Measurements from ENCODE around the gene TMEM163. TPM values are rescaled to one million over a fixed set of nuclear protein-coding genes. Genes with fewer than 3 reads are reported as not detected.

The TMEM163 gene
- total RNA-seq, 2 donors from 2014 or later, result 0.12 TPM

GRCh38 chr2:134448650-134449049 lies 270.1 kb downstream of the TMEM163 start:
- no peak for DNase-seq
- ATAC-seq (replicated peaks in 1 of 2), result no peak
- Mint-ChIP-seq H3K27me3 (ENCODE audit: low read depth) (no peaks in the 10 kb centered on the region), H3K4me3 (no peak overlapping the region), H3K36me3 (ENCODE audit: insufficient read depth in 2 of 2) (no peaks in the 10 kb centered on the region), H3K27ac (no peak overlapping the region), H3K9me3 (no peaks in the 10 kb centered on the region), H3K4me1 (ENCODE audit: low read depth) (no peaks in the 10 kb centered on the region)

DNA sequence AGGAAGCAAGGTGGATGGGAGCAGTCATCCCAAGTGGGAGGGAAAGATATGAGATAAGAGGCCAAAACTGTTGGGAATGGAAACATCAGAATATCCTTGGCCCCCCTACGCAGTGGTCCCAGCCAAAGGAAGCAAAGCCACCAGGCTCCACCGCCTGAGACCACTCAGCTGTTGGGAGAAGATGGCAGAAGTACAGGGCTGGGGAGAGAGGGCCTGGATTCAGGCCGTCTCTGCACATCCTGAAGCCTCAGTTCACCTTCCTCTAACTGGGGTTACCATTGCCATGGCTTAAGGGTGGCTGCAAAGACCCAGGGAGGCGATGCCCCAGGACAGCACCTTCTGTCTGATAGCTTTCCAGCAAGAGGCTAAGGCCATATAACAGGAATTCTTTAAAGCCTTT lies 271.1 kb downstream of the TMEM163 start:
- Mint-ChIP-seq H3K4me1 (ENCODE audit: low read depth) (no peaks in the 10 kb centered on the region), H3K9me3 (no peaks in the 10 kb centered on the region), H3K36me3 (ENCODE audit: insufficient read depth in 2 of 2) (no peaks in the 10 kb centered on the region), H3K27ac (no peak overlapping the region), H3K4me3 (no peak overlapping the region), H3K27me3 (ENCODE audit: low read depth) (no peaks in the 10 kb centered on the region)
- DNase-seq (no peak), ATAC-seq (replicated peaks in 1 of 2) (no peak)

- Mint-ChIP-seq H3K4me1 (ENCODE audit: low read depth) (no peaks in the 10 kb centered on the region), H3K9me3 (no peaks in the 10 kb centered on the region), H3K27me3 (ENCODE audit: low read depth) (no peaks in the 10 kb centered on the region), H3K36me3 (ENCODE audit: insufficient read depth in 2 of 2) (no peaks in the 10 kb centered on the region), H3K4me3 (no peak overlapping the region), H3K27ac (no peak overlapping the region)
- no peak for ATAC-seq (replicated peaks in 1 of 2)
- DNase-seq, result no peak
These were observed 272.3 kb downstream of the TMEM163 start for GRCh38 chr2:134446383-134447017.

DNA sequence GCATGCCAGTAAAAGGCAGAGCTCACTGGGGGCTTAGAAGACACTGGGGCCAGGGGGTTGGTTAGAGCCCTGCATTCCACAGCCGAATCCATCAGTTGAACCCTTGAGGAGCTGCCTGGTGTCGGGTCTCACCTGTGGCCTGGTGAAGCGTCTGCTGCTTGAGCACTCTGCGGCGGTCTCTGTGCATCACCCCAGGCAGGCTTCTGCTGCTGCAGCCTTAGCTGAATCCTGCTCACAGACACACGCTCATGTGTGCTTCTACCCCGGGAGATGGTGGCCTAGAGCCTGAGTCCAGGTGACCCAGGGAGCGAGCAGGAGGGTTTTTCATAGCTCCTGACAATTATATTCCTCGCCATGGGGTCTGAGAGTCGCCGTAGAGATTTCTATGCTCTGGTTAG lies 272.8 kb downstream of the TMEM163 start:
- no peaks in the 10 kb centered on the region for H3K27me3 Mint-ChIP-seq (ENCODE audit: low read depth)
- H3K36me3 Mint-ChIP-seq (ENCODE audit: insufficient read depth in 2 of 2), result no peaks in the 10 kb centered on the region
- no peaks in the 10 kb centered on the region for H3K4me1 Mint-ChIP-seq (ENCODE audit: low read depth)
- no peak for ATAC-seq (replicated peaks in 1 of 2)
- H3K27ac Mint-ChIP-seq, result no peak overlapping the region
- DNase-seq, result no peak
- H3K9me3 Mint-ChIP-seq, result no peaks in the 10 kb centered on the region
- H3K4me3 Mint-ChIP-seq, result no peak overlapping the region

DNA sequence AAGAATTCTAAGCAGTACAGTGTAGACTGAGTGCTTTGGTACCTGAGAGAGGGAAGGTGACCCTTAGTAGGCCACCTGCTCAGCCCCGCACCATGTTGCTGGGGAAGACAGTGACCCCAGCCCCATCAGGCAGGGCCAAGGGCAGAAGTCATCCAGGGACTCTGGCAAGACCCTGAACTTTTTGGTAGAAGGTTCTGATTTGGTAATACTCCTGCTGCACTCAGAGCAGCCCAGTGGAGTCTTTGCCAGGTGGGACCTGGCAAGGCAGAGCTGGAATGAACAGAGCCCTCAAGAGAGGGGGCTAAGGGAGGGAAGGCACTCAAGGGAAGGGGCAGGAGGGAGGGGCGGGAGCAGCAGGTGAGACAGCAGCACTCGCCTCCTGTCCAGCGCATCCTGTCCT lies 273.7 kb downstream of the TMEM163 start:
- H3K36me3 Mint-ChIP-seq (ENCODE audit: insufficient read depth in 2 of 2), result no peaks in the 10 kb centered on the region
- H3K4me3 Mint-ChIP-seq, result no peak overlapping the region
- ATAC-seq (replicated peaks in 1 of 2) (no peak), DNase-seq (no peak)
- H3K27ac Mint-ChIP-seq, result no peak overlapping the region
- H3K27me3 Mint-ChIP-seq (ENCODE audit: low read depth), result no peaks in the 10 kb centered on the region
- H3K9me3 Mint-ChIP-seq, result no peaks in the 10 kb centered on the region
- no peaks in the 10 kb centered on the region for H3K4me1 Mint-ChIP-seq (ENCODE audit: low read depth)

GRCh38 chr2:134443814-134444480 lies 274.9 kb downstream of the TMEM163 start:
- ATAC-seq (replicated peaks in 1 of 2), result no peak

GRCh38 chr2:134441153-134441863 lies 277.5 kb downstream of the TMEM163 start:
- Mint-ChIP-seq H3K36me3 (ENCODE audit: insufficient read depth in 2 of 2) (no peaks in the 10 kb centered on the region), H3K4me3 (no peak overlapping the region), H3K27ac (no peak overlapping the region), H3K4me1 (ENCODE audit: low read depth) (no peaks in the 10 kb centered on the region), H3K9me3 (no peaks in the 10 kb centered on the region), H3K27me3 (ENCODE audit: low read depth) (no peaks in the 10 kb centered on the region)
- ATAC-seq (replicated peaks in 1 of 2) (no peak), DNase-seq (no peak)

More at GRCh38 chr2:134443814-134444480, 274.9 kb downstream of the TMEM163 start:
- Mint-ChIP-seq H3K4me1 (ENCODE audit: low read depth) (no peaks in the 10 kb centered on the region), H3K27ac (no peak overlapping the region), H3K36me3 (ENCODE audit: insufficient read depth in 2 of 2) (no peaks in the 10 kb centered on the region), H3K9me3 (no peaks in the 10 kb centered on the region), H3K27me3 (ENCODE audit: low read depth) (no peaks in the 10 kb centered on the region), H3K4me3 (no peak overlapping the region)
- no peak for DNase-seq

DNA sequence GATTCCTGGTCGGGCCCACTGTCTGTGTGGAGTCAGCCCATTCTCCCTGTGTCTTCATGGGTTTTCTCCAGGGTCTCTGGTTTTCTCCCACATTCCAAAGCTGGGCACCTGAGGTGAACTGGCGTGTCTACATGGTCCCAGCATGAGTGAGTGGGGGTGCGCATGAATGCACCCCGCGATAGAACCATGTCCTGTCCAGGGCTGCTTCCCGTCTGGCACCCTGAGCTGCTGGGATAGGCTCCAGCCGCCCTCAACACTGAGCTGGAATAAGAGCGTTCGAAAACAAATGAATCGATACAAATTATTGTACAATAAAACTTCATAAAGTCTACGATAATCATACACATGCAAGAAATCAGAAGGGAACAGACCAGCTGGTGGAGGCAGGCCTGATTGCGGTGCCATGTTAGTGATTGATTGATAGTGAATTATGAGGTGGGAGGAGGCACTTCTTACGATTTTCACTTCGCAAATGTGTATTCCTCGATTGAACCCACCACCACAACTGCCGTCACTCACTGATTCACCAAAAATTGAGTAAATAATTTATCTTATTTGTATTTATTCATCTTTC lies 278.4 kb downstream of the TMEM163 start:
- no peaks in the 10 kb centered on the region for H3K27me3 Mint-ChIP-seq (ENCODE audit: low read depth)
- no peaks in the 10 kb centered on the region for H3K9me3 Mint-ChIP-seq
- no peaks in the 10 kb centered on the region for H3K36me3 Mint-ChIP-seq (ENCODE audit: insufficient read depth in 2 of 2)
- no peak overlapping the region for H3K4me3 Mint-ChIP-seq
- no peak overlapping the region for H3K27ac Mint-ChIP-seq
- DNase-seq (no peak), ATAC-seq (replicated peaks in 1 of 2) (no peak)
- H3K4me1 Mint-ChIP-seq (ENCODE audit: low read depth), result no peaks in the 10 kb centered on the region

DNA sequence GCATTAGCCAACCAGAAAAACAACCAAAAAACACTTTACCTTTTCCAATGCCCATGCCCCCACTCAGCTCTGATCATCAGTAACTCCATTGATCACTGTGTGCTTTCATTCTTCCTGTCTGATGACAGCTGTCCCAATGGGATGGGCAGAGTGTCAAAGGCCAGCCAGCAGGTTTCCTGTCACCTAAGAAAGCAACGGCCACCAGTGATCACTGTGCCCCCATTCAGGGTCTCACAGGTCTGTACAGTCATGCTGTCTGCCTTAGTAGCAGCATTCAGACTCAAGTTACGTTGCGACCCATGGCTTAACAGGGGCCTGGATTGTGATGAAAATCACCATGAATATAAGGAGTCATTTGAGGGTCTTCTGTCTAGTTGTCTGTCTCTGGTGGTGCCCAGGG lies 280.4 kb downstream of the TMEM163 start:
- H3K4me1 Mint-ChIP-seq (ENCODE audit: low read depth), result no peaks in the 10 kb centered on the region
- H3K9me3 Mint-ChIP-seq, result no peaks in the 10 kb centered on the region
- ATAC-seq (replicated peaks in 1 of 2), result no peak
- H3K36me3 Mint-ChIP-seq (ENCODE audit: insufficient read depth in 2 of 2), result no peaks in the 10 kb centered on the region
- DNase-seq, result no peak
- no peaks in the 10 kb centered on the region for H3K27me3 Mint-ChIP-seq (ENCODE audit: low read depth)
- H3K27ac Mint-ChIP-seq, result no peak overlapping the region
- H3K4me3 Mint-ChIP-seq, result no peak overlapping the region

GRCh38 chr2:134436706-134437105 lies 282.1 kb downstream of the TMEM163 start:
- no peak overlapping the region for H3K4me3 Mint-ChIP-seq
- ATAC-seq (replicated peaks in 1 of 2) (no peak), DNase-seq (no peak)
- no peaks in the 10 kb centered on the region for H3K9me3 Mint-ChIP-seq
- H3K27me3 Mint-ChIP-seq (ENCODE audit: low read depth), result no peaks in the 10 kb centered on the region
- no peaks in the 10 kb centered on the region for H3K4me1 Mint-ChIP-seq (ENCODE audit: low read depth)
- no peaks in the 10 kb centered on the region for H3K36me3 Mint-ChIP-seq (ENCODE audit: insufficient read depth in 2 of 2)
- no peak overlapping the region for H3K27ac Mint-ChIP-seq

DNA sequence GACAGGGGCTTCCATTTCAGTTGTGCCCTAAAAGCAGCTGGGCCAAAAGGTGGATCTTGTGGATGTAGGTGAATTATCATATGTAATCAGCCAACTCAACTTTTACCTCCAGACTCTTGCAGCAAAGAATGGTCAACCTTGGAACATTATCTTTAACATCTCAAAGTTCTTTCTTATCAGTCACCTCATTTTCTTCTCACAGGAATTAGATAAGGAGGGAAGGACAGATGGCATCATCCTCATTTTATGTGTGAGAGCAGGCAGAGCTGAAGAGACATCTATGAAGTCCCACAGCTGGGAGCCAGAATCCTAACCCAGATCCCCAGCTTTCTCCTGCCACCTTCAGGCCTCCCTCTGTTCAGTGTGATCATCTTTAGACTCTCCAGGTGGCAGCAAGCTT lies 282.9 kb downstream of the TMEM163 start:
- no peak overlapping the region for H3K27ac Mint-ChIP-seq
- H3K9me3 Mint-ChIP-seq, result no peaks in the 10 kb centered on the region
- no peaks in the 10 kb centered on the region for H3K4me1 Mint-ChIP-seq (ENCODE audit: low read depth)
- ATAC-seq (replicated peaks in 1 of 2) (no peak), DNase-seq (no peak)
- no peaks in the 10 kb centered on the region for H3K27me3 Mint-ChIP-seq (ENCODE audit: low read depth)
- H3K4me3 Mint-ChIP-seq, result no peak overlapping the region
- H3K36me3 Mint-ChIP-seq (ENCODE audit: insufficient read depth in 2 of 2), result peaks cover 0 to 2% of the 10 kb centered on the region in 2 donors

DNA sequence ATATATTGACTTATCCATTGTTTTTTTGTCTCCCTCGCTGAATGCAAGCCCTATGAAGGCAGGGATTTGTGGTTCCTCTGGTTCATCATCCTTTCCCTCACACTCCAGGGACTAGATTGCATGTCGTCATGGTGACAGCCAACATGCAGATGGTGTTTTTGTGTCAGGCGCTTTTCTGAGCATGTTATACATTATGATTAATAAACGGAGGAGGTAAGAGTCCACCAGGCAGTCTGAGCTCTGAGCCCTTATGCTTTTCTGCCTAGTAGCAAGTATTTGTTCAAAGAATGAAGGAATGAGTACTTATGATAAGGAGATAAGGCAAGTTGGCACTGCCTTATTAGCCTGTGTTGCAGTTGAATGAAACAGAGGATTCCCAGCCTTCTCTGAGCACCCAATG lies 283.3 kb downstream of the TMEM163 start:
- Mint-ChIP-seq H3K4me1 (ENCODE audit: low read depth) (no peaks in the 10 kb centered on the region), H3K9me3 (no peaks in the 10 kb centered on the region), H3K4me3 (no peak overlapping the region), H3K27ac (no peak overlapping the region), H3K27me3 (ENCODE audit: low read depth) (no peaks in the 10 kb centered on the region), H3K36me3 (ENCODE audit: insufficient read depth in 2 of 2) (peaks cover 0 to 2% of the 10 kb centered on the region in 2 donors)
- ATAC-seq (replicated peaks in 1 of 2) (no peak), DNase-seq (no peak)

DNA sequence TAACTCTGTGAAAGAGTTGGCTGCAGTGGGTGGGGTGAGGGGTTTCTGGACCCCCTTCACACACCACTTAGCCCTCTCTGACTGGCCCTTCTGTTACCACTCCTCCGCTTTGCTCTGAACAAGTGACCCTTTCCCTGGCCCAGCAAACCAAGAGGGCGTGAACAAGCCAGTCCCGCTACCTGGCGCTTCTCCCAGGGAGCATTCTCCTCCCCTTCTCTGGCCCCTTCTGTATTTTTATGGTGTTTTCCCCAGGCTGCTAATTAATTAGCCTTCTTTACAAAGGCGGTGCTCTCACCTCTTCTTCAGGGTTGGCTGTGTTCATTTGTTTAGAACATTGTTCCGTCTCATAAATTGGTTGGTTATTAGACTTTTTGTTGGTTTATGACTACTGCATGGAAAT lies 284.8 kb downstream of the TMEM163 start:
- no peak for DNase-seq
- Mint-ChIP-seq H3K27me3 (ENCODE audit: low read depth) (no peaks in the 10 kb centered on the region), H3K27ac (no peak overlapping the region), H3K4me1 (ENCODE audit: low read depth) (no peaks in the 10 kb centered on the region), H3K36me3 (ENCODE audit: insufficient read depth in 2 of 2) (peaks cover 0 to 2% of the 10 kb centered on the region in 2 donors), H3K4me3 (no peak overlapping the region), H3K9me3 (no peaks in the 10 kb centered on the region)
- no peak for ATAC-seq (replicated peaks in 1 of 2)

Data from activated T-cell treated with anti-CD3 and anti-CD28 coated beads, Interleukin-2, amount 50 U/mL, for 72 hours (primary cell).